HG03457 (cell line): ENCODE measurements around the gene CBX4.

ENCODE experiments used
- ATAC-seq: cut with Tn5 transposase; IDR thresholded peaks from one replicate; pipeline ENCODE4 v1.9.1; 2021; ENCODE audit warnings: moderate number of reproducible peaks; ENCODE audit not compliant: unreplicated experiment

CBX4 gene

GRCh38 chr17:79831265-79832217 lies 7.7 kb downstream of the CBX4 start:
- ATAC-seq = no peak

DNA sequence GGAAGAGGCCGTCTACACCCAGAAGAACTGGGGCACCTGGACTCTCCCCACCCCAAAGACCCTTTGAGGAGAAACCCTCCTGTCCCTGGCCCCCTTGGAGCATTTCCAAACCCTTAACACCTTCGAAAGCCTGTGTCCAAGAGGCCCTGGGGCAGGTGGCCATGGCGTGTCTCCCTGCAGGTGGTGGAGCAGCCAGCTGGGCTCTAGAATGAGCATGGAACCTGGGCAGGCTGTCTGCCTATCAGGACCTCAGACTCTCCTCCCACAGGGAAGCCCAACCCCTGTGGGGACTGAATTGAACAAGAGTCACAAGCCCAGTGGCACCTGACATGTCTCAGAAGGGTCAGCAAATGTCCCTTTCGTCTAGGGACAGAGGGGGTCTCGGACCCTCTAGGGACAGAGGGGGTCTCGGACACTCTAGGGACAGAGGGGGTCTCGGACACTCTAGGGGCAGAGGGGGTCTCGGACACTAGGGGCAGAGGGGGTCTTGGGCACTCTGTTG lies 8.4 kb downstream of the CBX4 start:
- ATAC-seq = no peak

GRCh38 chr17:79830303-79830702 lies 8.9 kb downstream of the CBX4 start:
- no peak for ATAC-seq

DNA sequence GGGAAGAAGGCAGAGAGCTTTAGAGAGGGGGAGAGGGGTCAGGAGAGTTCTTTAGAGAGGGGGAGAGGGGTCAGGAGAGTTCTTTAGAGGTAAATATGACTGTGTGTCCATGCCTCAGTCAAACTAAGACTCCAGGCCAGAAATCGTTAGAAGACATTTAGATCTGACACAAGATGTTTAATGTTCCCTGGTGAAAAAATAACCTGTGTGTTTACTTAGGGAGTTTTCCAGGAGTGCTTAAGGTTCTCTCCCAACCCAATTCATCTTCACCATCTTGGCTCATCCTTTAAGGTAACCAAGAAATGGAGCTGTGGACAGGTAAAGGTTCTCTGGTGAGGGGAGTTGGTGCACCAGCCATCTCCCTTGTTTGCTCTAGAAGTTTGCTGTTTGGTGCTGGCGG lies 9.8 kb downstream of the CBX4 start:
- ATAC-seq = no peak

DNA sequence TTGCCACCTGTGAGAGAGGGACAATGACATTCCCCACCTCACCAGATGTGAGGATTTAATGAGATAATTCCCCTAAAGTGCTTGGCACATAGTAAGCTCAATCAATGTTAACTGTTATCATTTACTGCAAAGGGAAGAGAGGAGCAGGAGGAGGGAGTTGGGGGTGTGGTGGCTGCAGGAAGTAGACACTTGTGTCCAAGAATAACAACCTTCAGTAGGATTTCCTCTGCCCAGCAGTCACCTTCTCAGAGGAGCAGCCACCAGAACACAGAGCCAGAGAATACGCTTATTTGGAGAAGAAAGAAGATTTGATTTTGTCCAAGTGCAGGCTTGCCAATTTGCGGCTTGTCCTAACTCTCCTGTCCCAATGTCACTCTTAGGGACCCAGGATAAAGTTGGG lies 10.2 kb downstream of the CBX4 start:
- no peak for ATAC-seq

GRCh38 chr17:79826841-79827578 lies 12.2 kb downstream of the CBX4 start:
- no peak for ATAC-seq

DNA sequence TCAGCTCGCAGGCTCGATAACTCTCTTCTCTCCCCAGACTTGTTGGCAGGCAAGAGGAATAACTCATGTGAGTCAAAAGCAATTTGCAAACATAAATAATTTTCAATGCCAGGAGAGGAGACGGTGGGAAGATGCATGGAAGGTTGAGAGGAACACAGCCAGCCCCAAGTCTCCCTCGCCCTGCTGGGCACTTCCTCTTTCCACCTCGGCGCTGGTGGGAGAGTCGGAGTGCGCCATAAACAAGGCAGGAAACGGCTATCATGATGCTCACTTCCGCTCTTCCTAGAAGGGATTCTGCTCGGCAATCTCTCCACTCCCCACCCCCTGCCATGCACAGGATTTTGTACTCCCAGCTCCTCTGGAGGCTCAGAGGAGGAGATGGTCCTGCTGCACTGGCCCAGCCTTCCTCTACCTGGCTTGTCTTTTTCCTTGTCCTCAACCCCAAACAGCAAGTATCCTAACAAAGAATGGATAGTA lies 13.0 kb downstream of the CBX4 start:
- ATAC-seq = no peak

GRCh38 chr17:79825580-79825921 lies 13.7 kb downstream of the CBX4 start:
- no peak for ATAC-seq

GRCh38 chr17:79824893-79825579 lies 14.2 kb downstream of the CBX4 start:
- no peak for ATAC-seq

- no peak for ATAC-seq
These were observed 15.0 kb downstream of the CBX4 start for GRCh38 chr17:79824234-79824633.

GRCh38 chr17:79822583-79823124 lies 16.6 kb downstream of the CBX4 start:
- ATAC-seq = no peak

DNA sequence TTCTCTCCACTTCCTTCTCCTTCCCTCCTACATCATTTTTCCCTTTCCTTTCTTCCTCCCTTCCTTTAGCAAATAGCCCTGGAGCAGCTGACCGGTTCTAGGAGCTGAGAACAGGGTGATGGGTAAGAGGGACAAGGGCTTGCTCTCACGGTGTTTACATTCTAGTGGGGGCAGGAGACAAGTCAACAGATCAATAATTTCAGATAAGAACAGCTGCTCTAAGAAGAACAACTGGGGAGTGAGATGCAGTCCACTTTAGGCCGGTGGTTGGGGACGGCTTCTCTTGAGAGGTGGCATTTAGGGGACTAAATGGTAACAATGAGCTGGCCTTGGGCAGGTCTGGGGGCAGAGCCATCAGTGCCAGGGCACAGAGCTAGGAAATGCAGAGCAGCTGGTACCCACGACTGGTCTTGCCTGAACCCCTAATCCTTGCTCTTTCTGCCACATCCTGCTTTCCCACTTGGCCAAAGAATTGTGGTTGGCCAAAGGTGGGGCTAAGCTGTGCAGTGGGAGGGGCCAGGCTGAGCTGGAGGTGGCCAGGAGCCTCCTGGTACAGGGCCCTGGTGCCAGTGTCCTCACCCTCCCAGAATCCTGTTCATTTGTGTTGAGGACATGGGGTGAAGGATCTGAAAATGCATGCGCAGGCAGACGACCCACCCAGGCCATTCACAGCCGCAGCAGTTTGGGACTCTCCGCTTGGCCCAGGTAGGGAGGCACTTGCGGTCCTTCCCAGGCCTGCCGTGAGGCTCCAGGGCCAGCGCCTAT lies 17.7 kb downstream of the CBX4 start:
- no peak for ATAC-seq

GRCh38 chr17:79820959-79821330 lies 18.3 kb downstream of the CBX4 start:
- ATAC-seq = no peak

DNA sequence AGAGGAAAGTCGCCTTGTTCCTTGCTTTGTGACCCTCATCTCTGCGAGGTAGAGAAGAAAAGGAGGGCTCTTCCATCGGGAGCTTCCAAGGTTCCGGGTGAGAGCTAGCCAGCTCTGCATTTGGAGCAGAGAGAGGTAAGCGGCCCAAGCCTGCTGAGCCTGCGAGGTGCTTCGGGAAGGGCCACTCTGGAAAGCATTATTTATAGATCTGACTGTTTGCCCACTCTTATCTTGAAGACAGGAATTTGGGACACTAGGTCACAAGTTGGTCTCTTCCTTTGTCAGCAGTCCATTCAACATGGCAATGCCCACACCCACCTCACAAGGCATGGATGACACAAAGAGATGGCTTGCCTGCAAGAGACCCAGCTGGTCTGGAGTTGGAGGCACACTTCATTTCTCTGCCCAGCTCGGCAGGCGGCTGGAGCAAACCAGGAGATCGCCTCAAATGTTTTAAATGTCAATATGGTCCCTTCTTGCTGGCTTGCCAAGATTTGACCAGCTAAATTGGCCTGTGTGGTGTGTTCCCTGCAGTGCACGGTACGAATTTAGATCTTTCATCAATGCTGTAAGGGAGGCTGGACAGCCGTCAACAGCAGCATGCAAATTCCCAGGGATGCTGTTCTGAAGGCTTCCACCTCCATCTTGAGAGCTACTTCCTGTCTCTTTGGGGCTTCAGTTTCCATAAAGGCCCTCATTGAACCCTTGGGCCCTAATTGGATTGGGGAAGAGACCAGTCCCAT lies 19.5 kb downstream of the CBX4 start:
- ATAC-seq = no peak

- ATAC-seq = no peak
These were observed 20.2 kb downstream of the CBX4 start for GRCh38 chr17:79819085-79819484.

DNA sequence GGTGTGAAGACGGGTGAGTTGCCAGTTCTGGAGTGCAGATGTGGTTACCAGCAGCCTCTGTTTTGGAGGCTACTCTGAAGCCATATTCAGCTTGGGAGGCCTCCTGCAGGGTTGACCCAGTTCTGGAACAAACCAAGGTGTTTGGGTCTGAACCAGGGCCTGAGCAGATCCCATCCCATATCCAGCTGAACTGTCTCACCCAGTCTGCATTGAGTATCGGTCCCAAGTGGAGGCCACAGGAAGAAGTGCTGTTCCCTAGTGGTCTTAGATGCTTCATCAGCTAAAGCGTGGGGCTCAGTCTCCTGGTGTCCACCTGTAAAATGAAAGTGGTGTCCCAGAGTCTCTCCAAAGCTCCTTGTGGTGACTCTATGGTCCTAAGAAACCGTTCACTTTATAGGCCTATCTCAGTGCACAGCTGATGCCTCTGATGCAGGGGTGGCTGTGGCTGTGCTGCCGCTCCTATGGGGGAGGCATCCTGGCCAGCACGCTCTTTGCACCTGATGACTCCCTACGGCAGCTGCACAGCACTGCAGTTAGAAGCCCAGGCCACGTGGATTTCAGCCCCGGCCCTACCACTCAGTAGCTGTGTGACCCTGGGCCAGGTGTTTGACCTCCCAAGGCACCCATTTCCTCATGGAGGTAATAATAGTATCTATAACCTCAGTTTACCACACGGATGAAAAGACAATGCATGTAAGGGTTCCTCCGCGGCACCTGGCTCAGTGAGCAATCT lies 21.0 kb downstream of the CBX4 start:
- ATAC-seq = no peak

DNA sequence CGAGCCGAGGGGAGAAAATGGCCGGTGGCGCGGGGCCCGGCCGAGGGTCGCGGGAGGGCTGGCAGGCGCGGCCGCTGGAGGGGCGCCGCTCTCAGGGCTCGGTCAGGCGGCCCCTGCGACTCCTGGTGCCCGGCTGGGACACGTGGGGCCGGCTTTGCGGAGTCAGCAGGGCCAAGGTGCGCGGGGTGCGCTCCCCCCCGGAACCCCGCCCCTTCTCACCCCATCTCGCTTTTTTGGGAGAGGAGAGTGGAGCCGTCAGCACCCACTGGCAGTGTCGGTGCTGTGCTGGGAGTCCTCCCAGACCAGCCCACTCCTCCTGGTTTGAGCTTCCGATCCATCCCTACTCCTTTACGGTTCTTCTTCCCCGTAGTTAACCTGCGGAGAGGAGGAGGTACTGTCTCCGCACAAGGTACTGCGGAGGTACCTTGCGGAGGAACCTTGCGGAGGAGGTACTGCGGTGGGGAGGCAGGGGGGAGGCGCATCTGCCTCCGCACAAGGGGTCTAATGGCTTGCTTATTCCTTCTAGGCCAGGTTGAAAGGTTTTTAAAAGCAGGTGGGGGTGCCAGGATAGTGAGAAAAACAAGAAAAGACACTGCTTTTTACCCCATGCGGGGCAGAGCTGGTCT lies 23.3 kb downstream of the CBX4 start:
- no peak for ATAC-seq

- no peak for ATAC-seq
These were observed 24.0 kb downstream of the CBX4 start for GRCh38 chr17:79814974-79815835.
